Fibroblast of villous mesenchyme (primary cell): Measurements from ENCODE around the gene DNAH6. TPM values are rescaled to one million over a fixed set of nuclear protein-coding genes. Genes with fewer than 3 reads are reported as not detected.

Experiments
- DNase-seq: peaks from one replicate; pipeline ENCODE4 v3.0.0-alpha.2; 2010; ENCODE audit warnings: low read depth
- H3K4me3 ChIP-seq: 2 replicates; pipeline ENCODE4 v1.5.1; 2011; ENCODE audit warnings: low read depth, mild to moderate bottlenecking, low read length
- total RNA-seq: library from RNA; depleted of rRNA; stranded (reverse); fragments of >200 nt; gene quantifications from 2 replicates; pipeline ENCODE4 v1.2.3, GENCODE V29; 2012
- TF ChIP-seq, protein P1 (sequence below): IDR thresholded peaks from 2 replicates; pipeline ENCODE4 v1.5.1; 2012; ENCODE audit warnings: low read depth, mild to moderate bottlenecking, low read length; ENCODE audit not compliant: insufficient read depth

The DNAH6 gene
- total RNA-seq, 1 donor = under 0.01 TPM

DNA sequence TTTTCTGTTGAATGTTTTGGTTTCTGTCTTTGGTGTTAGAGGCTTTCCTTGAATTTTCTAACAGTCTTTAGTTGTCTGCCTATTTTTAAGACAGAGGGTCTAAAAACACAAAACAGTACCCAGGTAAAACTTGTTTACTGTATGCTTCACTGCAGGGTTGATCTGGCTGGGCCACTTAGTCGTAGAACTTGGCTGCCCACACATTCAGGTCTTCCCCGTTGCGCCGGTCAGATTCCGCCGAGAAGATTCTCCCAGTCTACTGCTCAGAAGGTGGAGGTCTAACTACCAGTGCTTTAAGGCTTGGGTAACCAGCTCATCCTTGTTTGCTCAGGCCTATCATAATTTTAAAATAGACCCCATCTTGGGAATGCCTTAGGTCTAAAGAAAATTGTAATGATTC, 24.6 kb upstream of the DNAH6 start:
- no peak for DNase-seq
- TF ChIP-seq, protein P1, sequence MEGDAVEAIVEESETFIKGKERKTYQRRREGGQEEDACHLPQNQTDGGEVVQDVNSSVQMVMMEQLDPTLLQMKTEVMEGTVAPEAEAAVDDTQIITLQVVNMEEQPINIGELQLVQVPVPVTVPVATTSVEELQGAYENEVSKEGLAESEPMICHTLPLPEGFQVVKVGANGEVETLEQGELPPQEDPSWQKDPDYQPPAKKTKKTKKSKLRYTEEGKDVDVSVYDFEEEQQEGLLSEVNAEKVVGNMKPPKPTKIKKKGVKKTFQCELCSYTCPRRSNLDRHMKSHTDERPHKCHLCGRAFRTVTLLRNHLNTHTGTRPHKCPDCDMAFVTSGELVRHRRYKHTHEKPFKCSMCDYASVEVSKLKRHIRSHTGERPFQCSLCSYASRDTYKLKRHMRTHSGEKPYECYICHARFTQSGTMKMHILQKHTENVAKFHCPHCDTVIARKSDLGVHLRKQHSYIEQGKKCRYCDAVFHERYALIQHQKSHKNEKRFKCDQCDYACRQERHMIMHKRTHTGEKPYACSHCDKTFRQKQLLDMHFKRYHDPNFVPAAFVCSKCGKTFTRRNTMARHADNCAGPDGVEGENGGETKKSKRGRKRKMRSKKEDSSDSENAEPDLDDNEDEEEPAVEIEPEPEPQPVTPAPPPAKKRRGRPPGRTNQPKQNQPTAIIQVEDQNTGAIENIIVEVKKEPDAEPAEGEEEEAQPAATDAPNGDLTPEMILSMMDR = no peak
- H3K4me3 ChIP-seq = no peak overlapping the region

DNA sequence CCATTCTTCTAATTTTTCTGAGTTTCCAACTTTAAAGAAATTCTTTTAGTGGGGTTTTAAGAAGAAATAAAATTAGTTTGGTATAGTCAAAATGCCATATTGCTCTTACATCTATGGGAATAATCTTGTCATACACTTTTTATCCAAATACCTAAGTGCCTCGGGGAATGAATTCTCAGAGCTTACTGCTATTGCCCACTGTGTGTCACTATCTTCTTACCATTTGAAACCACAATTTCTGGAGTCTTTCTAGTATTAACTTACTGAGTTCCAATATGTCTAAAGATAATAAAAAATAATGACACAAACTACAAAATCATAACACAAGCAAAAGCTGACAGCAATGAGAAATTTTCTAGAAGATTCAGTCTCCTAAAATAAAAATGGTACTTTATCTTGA, 23.7 kb upstream of the DNAH6 start:
- TF ChIP-seq, protein P1 = peak; percentile 4
- DNase-seq = no peak
- no peak overlapping the region for H3K4me3 ChIP-seq

DNA sequence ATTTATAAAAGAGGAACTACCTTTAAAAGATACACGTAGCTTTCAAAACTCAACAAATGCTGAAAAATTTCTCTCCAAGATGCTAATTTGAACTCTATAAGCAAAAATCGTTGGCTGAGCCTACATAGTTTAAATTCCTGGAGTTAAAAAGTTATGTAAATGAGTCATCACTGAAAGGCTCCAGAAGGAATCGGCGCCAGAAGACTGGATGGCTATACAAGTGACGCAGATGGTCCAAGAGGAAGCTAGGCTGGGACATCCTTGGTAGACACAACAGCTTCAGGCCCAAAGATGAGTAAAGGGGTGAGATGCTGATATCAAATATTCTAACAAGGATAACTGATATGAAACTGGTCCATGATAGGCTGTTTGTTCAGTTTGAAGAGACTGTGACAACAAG, 22.8 kb upstream of the DNAH6 start:
- TF ChIP-seq, protein P1 = no peak
- H3K4me3 ChIP-seq = no peak overlapping the region
- peak; percentile 75 for DNase-seq

DNA sequence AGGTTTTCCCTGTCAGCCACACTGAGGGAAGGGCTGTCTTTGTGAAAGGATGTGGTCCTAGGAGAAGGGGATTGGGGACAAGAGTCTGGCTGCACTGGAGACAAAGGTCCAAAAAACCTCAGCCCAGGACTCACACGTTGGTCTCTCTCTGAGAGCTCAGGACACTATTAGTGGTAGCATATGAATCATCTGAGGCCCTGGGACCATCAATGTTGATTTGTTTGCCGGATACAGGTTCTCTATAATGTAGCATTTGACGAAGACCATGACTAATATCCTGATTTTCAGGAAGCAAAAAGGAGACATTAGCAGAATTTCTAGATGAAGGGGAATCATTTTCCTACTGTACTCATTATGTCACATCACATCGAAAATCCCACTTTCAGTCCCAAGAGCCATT, 22.2 kb upstream of the DNAH6 start:
- TF ChIP-seq, protein P1 = no peak
- H3K4me3 ChIP-seq = no peak overlapping the region
- DNase-seq = no peak

DNA sequence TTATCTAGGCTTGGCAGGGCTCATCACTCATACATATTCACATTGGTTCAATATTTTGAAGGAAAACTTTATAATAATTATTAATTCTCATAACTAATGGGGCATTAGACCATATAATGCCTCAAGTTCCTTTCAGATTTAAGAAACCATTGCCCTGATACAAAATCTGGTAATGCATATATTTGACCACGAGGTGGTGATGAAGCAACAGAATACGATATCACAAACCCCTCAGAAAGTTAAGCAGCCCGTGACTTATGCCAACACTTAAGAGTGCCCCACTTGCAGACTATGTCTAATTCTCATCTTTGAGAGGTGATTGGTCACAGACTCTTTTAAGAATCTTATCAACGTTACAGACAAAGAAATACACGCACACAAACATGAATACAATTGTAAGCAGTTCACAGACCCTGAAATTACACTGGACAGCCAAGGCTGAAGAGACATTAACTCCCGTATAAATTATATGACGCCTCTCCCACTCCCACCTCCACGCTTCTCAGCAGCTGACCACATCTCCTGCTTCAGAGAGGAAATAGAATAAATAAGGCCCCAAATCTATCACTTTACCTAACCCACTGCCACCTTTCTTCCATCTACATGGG, 20.7 kb upstream of the DNAH6 start:
- H3K4me3 ChIP-seq = no peak overlapping the region
- DNase-seq = peak; percentile 76
- TF ChIP-seq, protein P1 = peak; percentile 59

DNA sequence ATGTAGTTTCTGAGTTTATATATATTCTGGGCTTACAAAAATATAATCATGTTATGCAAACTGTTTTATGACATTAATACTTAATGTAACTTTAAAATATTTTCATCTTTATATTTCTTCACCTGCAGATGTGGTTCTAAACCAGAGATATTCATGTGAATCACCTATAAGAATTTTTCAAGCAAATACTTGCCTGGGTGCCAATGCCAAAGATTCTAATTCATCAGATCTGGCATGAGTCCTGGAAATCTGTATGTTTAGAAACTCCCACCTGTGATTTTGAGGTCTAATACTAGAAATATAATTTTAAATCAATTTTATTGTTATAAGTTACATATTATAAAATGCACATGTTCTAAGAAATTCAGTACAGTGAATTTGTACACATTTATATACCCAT, 19.9 kb upstream of the DNAH6 start:
- TF ChIP-seq, protein P1 = no peak
- no peak overlapping the region for H3K4me3 ChIP-seq
- DNase-seq = no peak

DNA sequence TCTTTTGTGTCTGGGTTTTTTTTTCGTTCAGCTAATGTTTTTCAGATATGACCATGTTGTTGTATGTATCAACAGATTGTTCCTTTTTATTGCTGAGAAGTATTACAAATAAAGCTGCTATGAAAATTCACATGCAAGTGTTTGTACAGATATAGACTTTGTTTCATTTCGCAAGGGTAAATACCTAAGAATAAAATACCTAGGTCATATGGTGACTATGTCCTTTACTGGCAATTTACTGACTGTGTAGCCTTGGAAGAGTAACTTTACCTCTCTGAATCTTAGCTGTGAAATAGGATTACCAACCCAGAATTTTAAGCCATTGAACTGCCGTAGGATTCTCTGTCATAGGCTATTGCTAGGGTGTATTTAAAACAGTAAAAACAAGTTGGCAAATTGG, 19.0 kb upstream of the DNAH6 start:
- H3K4me3 ChIP-seq = no peak overlapping the region
- TF ChIP-seq, protein P1 = no peak
- no peak for DNase-seq
